GM12864 (cell line): ENCODE data around the gene WDR45B.
"Not testable (repeated sequence)": the region's sequence is repeated elsewhere in the genome, so short reads cannot be mapped to it uniquely, and the experiment has no call there.

ENCODE experiments used
- DNase-seq: peaks from one replicate; pipeline ENCODE4 v3.0.0-alpha.2; 2011; ENCODE audit warnings: low read depth
- H3K4me3 ChIP-seq: 2 replicates; pipeline ENCODE4 v1.5.1; 2011; ENCODE audit warnings: mild to moderate bottlenecking, low read depth, low read length, control low read depth
- TF ChIP-seq, protein P1 (sequence below): IDR thresholded peaks from 2 replicates; pipeline ENCODE4 v1.5.1; 2011; ENCODE audit warnings: low read depth, mild to moderate bottlenecking, moderate library complexity, low read length, control low read depth, inconsistent platforms; ENCODE audit errors: missing control alignments

Gene WDR45B

DNA sequence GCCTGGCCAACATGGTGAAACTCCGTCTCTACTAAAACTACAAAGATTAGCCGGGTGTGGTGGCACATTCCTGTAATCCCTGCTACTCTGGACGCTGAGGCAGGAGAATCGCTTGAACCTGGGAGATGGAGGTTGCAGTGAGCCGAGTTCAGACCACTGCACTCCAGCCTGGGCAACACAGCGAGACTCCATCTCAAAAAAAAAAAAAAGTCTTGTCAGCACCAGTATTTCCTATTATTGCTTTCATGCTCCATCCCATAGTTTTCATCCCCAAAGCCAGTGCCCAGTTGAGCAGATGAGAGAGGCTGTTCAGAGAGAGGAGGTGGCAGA lies 58.4 kb downstream of the WDR45B start:
- no peak for DNase-seq
- no peak overlapping the region for H3K4me3 ChIP-seq
- TF ChIP-seq, protein P1, sequence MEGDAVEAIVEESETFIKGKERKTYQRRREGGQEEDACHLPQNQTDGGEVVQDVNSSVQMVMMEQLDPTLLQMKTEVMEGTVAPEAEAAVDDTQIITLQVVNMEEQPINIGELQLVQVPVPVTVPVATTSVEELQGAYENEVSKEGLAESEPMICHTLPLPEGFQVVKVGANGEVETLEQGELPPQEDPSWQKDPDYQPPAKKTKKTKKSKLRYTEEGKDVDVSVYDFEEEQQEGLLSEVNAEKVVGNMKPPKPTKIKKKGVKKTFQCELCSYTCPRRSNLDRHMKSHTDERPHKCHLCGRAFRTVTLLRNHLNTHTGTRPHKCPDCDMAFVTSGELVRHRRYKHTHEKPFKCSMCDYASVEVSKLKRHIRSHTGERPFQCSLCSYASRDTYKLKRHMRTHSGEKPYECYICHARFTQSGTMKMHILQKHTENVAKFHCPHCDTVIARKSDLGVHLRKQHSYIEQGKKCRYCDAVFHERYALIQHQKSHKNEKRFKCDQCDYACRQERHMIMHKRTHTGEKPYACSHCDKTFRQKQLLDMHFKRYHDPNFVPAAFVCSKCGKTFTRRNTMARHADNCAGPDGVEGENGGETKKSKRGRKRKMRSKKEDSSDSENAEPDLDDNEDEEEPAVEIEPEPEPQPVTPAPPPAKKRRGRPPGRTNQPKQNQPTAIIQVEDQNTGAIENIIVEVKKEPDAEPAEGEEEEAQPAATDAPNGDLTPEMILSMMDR: no peak

DNA sequence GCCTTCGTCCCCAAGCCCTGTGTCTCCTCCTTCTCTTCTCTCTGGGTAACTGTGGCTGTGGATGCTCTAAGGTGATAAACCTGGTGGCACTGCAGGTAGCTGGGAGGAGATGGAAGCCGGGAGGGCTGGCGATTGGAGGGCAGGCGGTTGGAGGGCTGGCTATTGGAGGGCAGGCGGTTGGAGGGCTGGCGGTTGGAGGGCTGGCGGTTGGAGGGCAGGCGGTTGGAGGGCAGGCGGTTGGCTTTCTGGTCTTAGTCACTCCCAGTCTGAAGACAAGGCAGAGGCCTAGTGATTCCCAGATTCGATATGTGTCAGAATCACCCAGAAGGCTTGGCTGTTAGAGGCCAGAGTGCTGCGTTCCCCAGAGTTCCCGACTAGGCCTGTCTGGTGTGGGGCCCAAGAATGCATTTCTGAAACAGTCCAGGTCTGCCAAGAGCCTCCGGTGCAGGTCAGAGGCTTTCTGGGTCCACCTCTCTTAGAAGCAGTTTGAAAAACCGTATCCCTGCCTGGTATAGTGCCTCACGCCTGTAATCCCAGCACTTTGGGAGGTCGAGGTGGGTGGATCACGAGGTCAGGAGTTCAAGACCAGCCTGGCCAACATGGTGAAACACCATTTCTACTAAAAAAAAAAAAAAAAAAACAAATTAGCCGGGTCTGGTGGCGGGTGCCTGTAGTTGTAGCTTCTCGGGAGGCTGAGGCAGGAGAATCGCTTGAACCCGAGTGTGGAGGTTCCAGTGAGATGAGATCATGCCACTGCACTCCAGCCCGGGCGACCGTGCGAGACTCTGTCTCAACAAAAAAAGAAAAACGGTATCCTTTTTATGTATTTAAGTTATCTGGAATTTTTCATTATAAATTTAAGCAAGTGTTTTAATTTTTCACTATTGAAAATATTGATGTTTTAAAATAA lies 59.7 kb downstream of the WDR45B start:
- H3K4me3 ChIP-seq: no peak overlapping the region
- TF ChIP-seq, protein P1: no peak
- no peak for DNase-seq

DNA sequence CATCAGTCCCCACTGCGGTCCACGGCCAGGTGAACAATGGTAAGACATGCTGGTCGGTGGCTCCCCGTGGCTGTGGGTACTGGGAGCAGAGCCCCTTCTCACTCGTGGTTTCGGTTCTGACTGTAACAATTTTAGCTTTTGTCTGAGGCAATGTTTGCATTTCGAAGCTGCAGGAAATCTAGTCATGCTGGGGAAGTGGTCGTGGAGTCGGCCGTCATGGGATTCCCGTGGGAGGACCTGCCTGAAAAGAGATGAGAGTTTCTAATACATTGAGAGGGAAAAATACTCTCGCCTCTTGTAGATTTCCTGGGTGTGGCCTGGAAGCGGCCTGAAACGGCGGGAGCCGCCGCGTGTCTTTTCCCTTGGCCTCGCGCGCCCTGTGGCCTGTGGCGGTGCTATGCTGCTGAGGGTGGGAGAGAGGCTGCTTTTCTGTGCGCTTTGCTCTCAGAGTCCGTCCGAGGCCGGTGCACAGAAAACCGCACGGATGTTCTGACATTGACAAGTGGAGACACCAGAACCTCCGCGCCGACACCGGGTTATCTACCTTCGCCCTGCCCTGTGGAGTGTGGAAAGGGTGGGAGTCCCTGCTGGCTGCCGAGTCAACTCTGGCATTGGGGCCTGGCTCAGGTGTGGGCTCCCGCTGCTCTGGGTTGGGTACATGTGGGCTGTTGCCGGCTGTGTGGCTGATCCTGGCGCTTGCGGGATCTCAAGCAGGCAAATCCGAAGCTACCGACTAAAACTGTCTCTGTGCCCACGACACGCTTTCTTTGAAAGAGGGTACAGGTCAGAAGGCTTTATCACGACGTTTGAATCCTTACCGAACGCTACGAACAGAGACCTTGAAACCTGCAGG lies 60.8 kb downstream of the WDR45B start:
- DNase-seq: no peak
- TF ChIP-seq, protein P1: no peak
- H3K4me3 ChIP-seq: no peak overlapping the region

DNA sequence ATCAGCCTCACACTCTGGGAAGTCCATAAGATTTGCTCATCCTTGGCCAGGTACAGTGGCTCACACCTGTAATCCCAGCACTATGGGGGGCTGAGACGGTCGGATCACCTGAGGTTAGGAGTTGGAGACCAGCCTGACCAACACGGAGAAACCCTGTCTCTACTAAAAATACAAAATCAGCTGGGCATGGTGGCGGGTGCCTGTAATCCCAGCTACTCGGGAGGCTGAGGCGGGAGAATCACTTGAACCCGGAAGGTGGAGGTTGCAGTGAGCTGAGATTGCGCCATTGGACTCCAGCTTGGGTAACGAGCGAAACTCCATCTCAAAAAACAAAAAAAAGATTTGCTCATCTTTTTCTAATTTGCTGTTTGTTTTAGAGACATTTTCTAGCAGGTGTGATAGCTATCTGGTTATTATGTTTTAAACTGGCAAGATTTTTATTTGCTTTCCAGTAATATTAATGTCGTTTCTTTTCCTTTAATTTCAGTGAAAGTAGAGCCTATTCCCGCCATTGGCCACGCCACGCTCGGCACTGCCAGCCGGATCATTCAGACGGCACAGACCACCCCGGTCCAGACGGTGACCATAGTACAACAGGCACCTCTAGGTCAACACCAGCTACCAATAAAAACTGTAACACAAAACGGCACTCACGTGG lies 61.5 kb downstream of the WDR45B start:
- no peak for DNase-seq
- H3K4me3 ChIP-seq: no peak overlapping the region
- TF ChIP-seq, protein P1: no peak

DNA sequence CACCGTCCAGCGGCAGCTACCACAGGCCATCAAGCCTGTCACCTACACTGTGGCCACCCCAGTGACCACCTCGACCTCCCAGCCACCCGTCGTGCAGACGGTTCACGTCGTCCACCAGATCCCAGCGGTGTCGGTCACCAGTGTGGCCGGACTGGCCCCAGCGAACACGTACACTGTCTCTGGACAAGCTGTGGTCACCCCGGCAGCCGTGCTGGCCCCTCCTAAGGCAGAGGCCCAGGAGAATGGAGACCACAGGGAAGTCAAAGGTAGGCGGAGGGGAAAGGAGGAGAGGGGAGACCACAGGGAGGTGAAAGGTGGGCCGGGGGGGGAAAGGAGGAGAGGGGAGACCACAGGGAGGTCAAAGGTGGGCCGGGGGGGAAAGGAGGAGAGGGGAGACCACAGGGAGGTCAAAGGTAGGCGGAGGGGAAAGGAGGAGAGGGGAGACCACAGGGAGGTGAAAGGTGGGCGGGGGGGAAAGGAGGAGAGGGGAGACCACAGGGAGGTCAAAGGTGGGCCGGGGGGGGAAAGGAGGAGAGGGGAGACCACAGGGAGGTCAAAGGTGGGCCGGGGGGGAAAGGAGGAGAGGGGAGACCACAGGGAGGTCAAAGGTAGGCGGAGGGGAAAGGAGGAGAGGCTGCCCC lies 62.2 kb downstream of the WDR45B start:
- DNase-seq, H3K4me3 ChIP-seq: not testable (repeated sequence)

DNA sequence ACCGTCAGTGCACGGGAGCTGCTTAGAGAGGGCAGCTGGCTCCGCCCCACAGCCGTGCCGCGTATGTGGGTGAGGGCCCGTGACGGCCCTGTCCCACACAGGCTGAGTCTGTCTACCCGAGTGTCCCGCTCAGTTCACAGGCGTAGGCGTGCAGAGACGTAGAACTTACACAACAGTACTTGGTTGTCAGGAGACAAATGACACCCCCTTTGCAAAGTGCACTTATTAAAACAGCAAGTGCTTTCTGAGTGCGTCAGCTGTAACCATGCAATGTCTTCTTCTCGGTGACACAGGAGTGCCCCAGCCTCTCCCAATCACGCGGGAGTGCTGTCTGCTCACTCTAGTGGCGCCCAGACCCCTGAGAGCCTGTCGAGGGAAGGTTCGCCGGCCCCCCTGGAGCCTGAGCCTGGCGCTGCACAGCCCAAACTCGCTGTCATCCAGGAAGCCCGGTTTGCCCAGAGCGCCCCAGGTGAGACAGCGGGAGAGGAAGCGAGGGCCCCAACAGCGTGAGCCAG lies 64.5 kb downstream of the WDR45B start:
- H3K4me3 ChIP-seq: no peak overlapping the region

More for the DNA sequence above, 64.5 kb downstream of the WDR45B start:
- DNase-seq: no peak
- TF ChIP-seq, protein P1: no peak
